Ectodermal cell (in vitro differentiated cells): ENCODE measurements around the gene PBX1.

ENCODE experiments used
- H3K27ac ChIP-seq: 2 replicates; pipeline ENCODE4 v1.7.0; 2013; ENCODE audit warnings: mild to moderate bottlenecking, low read depth, low read length; ENCODE audit not compliant: insufficient read depth, poor library complexity, severe bottlenecking
- H3K27me3 ChIP-seq: 2 replicates; pipeline ENCODE4 v1.7.0; 2013; ENCODE audit warnings: mild to moderate bottlenecking, low read length; ENCODE audit not compliant: insufficient read depth, control insufficient read depth, poor library complexity, severe bottlenecking
- H3K36me3 ChIP-seq: one replicate; pipeline ENCODE4 v1.7.0; 2013; ENCODE audit warnings: low read length; ENCODE audit not compliant: control insufficient read depth, insufficient read depth
- H3K4me1 ChIP-seq: one replicate; pipeline ENCODE4 v1.7.0; 2013; ENCODE audit warnings: low read length; ENCODE audit not compliant: control insufficient read depth, insufficient read depth
- H3K4me3 ChIP-seq: 2 replicates; pipeline ENCODE4 v1.7.0; 2013; ENCODE audit warnings: low read depth, low read length, control low read depth; ENCODE audit not compliant: insufficient read depth
- H3K9me3 ChIP-seq: 2 replicates; pipeline ENCODE4 v1.7.0; 2013; ENCODE audit warnings: mild to moderate bottlenecking, low read length, moderate library complexity; ENCODE audit not compliant: control insufficient read depth
- WGBS, 2 experiments: methylation state at CpG; one replicate each; pipeline ENCODE4 v1.1.7; 2013; ENCODE audit warnings: missing lambda C conversion rate in 2 of 2; 5-methylcytosine and 5-hydroxymethylcytosine counted together

The PBX1 gene

DNA sequence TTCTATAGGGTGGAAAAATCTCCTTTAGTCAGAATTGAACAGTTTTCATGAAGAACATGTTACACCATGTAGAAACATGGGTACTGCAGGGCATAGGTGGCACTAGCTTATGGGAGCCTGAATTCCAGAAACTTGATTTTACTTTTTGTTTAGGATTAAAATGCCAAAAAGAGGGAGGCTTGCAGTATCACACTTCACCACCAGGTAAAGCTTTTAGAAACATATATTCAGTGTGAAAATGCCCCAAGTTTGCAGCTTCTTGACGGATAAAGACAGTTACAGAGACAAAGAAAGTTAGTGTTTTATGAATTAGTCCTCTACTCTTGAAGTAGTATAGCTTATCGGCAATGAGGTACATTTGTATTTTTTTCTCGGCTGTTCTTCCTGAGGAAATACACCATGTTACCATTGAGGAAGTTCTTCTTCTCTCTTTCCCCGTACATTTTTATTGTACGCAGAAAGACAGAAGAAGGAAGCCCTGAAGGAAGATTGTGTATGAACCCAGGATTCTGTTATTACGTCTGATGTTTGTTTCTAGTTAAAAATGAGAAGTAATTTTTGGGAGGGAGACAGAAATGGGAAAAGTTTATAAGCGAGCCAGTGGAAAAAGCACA, 66.1 kb downstream of the PBX1 start:
- Histone ChIP-seq H3K4me3 (no peak overlapping the region), H3K36me3 (no peaks in the 10 kb centered on the region), H3K4me1 (peaks cover 26% of the 10 kb centered on the region), H3K27ac (no peak overlapping the region), H3K9me3 (no peaks in the 10 kb centered on the region), H3K27me3 (no peaks in the 10 kb centered on the region)
- WGBS, 2 experiments: 91 to 93% methylated on average over 7 of the region's 7 CpGs

DNA sequence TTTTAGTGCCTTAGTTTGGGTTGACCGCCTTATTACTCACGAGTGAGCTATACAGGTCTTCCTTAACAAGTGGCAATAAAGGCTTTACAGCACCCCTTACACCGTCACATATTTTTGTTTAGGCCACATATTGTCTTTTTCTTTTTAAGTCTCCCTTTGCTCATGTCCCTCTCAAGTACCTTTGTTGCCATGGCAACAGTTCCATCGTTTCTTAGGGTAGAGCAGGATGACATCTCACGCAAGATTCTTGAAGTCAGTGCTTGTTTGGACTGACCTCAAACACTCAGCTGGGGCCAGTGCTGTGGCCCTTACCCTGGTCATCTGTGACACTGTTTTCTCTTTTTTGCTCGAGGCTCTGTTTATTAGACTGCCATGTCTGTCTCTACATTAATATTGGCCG, 69.8 kb downstream of the PBX1 start:
- Histone ChIP-seq H3K9me3 (no peaks in the 10 kb centered on the region), H3K36me3 (no peaks in the 10 kb centered on the region), H3K27ac (no peak overlapping the region), H3K27me3 (no peaks in the 10 kb centered on the region), H3K4me3 (no peak overlapping the region), H3K4me1 (peaks cover 13% of the 10 kb centered on the region)
- WGBS, 2 experiments: 88 to 89% methylated on average over 7 of the region's 7 CpGs

DNA sequence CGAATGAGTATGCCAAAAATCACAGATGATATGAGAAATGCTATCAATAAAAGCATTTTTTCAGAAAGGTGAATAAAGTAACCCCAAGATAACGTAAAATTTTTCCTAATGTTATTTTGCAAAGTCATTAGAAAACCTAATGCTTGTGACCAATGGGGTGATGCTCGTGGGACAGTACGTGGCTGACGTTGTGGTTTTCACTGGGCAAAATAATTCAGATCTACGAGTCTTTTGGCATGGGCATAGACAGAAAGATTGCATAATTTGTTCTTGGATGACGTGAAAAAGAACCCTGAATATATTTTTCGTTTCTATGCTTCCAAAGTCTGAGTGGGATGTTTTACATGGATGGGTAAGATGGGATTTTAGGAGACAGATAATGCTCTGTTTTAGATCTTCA, 71.0 kb downstream of the PBX1 start:
- Histone ChIP-seq H3K4me1 (peaks cover 22% of the 10 kb centered on the region), H3K27me3 (no peaks in the 10 kb centered on the region), H3K9me3 (no peaks in the 10 kb centered on the region), H3K27ac (no peak overlapping the region), H3K36me3 (no peaks in the 10 kb centered on the region), H3K4me3 (no peak overlapping the region)
- WGBS, 2 experiments: 95 to 96% methylated on average over 7 to 8 of the region's 8 CpGs

DNA sequence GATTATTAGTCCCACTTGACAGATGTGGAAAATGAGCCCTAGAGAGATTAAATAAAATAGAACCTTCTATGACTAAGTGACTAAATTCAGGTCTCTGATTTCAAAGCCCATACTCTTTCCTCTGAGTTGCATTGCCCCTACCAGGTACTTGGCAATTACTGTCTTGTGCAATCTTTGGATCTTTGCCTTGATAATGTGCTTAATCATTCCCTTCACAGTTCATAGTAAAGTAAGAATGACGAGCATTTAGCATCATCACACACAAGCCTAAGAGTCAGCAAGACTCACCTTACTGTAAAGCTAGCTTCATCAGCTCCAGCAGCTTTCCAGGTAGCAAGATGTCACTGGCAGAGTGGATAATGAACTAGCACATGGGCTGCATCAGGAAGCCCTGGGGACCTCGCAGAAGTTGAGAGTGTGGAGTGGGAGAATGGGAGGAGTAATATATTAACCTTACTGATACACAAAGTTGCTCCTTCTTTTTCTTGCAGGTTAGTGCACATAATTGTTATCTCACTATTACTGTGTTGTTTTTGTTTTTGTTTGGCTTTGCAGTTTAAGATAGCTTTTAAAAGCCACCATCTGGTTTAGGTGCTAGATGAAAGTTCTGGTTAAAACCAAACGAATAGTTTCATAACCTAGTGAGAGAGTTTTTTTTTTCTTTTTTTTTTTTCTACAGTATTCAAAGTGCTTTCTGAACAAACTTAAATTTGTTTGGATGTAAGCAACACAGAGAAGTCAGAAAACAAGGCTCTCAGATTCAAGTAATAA, 71.8 kb downstream of the PBX1 start:
- H3K4me3 ChIP-seq: no peak overlapping the region
- peaks cover 29% of the 10 kb centered on the region for H3K4me1 ChIP-seq
- no peaks in the 10 kb centered on the region for H3K9me3 ChIP-seq
- no peak overlapping the region for H3K27ac ChIP-seq
- 84 to 94% methylated on average over 2 to 3 of the region's 3 CpGs for WGBS, 2 experiments
- no peaks in the 10 kb centered on the region for H3K27me3 ChIP-seq
- no peaks in the 10 kb centered on the region for H3K36me3 ChIP-seq

DNA sequence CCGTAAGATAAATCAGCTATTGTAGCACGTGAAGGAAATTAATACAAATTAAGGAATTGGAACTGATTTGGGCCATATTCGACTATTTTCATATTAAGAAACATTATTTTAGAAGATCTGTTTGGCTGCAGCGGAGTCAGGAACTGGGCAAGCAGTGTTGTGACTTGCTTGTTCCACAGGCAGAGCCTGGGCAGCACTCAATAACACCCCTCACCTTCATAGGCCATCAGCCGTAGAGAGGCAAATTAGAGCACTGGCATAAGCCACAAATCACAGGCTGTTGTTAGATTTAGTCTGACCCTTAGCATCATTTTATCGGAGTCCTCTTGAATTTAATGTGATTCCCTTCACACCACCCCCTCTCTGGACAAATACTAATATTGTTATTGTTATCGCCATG, 72.8 kb downstream of the PBX1 start:
- Histone ChIP-seq H3K27me3 (no peaks in the 10 kb centered on the region), H3K27ac (no peak overlapping the region), H3K9me3 (no peaks in the 10 kb centered on the region), H3K4me1 (peaks cover 34% of the 10 kb centered on the region), H3K4me3 (no peak overlapping the region), H3K36me3 (no peaks in the 10 kb centered on the region)
- WGBS, 2 experiments: 92 to 94% methylated on average over 5 to 7 of the region's 7 CpGs

DNA sequence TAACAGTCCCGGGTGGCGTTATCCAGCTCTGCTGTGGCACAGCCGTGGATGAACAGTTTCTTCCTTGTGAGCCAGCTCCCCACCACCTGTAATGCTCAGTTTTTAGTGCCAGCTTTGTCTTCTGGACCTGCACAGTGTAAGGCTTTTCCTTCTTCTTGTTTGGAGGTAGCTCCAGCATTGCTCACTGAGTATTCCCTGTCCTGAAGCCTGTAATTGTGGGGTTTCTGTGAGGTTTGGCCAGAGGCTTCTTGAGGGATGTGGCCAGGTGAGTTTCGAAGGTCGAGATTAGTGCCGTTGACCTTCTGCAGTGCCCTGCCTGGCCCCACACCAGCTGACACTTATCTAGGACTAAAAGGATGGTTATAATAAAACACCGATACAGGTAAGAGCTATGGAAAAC, 75.0 kb downstream of the PBX1 start:
- no peaks in the 10 kb centered on the region for H3K27me3 ChIP-seq
- H3K4me1 ChIP-seq: peaks cover 43% of the 10 kb centered on the region
- no peak overlapping the region for H3K27ac ChIP-seq
- no peak overlapping the region for H3K4me3 ChIP-seq
- 90 to 91% methylated on average over 7 of the region's 7 CpGs for WGBS, 2 experiments
- H3K9me3 ChIP-seq: no peaks in the 10 kb centered on the region
- no peaks in the 10 kb centered on the region for H3K36me3 ChIP-seq

DNA sequence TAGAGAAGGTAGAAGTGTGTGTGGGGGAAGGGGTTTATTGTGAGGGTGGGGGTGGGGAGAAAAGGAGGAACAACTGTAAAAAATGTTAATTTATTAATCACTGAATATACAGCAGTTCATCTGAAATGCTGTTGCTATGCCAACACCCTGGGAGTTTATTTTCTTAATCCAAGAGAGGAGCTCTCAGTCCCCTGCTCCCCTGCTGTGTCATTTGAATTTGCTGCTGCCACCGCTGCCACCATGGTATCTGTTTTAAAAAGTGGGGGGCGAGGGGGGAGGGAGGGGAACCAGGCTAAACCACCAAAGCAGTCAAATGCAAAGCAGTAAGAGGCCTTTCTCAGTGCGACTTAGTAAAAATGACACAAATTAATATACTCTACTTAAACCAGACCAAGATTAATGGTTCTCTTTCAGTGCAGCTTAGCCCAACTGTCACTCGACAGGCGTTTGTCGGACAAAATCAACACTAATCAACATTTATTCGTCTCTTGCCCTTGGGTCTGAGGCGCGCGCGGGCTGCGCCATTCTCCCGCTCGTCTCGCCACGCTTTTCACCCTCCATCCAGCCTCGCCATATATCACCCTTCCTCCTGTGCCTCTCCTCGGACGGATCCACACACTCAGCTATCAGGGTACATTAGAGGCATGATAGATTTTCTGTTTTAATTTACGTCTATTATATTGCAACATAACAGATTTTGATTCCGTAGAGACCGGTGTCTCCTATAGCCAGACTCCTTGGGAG, 76.2 kb downstream of the PBX1 start:
- H3K4me3 ChIP-seq: no peak overlapping the region
- H3K9me3 ChIP-seq: no peaks in the 10 kb centered on the region
- H3K27me3 ChIP-seq: no peaks in the 10 kb centered on the region
- peaks cover 45% of the 10 kb centered on the region for H3K4me1 ChIP-seq
- no peaks in the 10 kb centered on the region for H3K36me3 ChIP-seq
- 54 to 58% methylated on average over 20 to 22 of the region's 22 CpGs for WGBS, 2 experiments
- H3K27ac ChIP-seq: peak overlapping the region; percentile 69

DNA sequence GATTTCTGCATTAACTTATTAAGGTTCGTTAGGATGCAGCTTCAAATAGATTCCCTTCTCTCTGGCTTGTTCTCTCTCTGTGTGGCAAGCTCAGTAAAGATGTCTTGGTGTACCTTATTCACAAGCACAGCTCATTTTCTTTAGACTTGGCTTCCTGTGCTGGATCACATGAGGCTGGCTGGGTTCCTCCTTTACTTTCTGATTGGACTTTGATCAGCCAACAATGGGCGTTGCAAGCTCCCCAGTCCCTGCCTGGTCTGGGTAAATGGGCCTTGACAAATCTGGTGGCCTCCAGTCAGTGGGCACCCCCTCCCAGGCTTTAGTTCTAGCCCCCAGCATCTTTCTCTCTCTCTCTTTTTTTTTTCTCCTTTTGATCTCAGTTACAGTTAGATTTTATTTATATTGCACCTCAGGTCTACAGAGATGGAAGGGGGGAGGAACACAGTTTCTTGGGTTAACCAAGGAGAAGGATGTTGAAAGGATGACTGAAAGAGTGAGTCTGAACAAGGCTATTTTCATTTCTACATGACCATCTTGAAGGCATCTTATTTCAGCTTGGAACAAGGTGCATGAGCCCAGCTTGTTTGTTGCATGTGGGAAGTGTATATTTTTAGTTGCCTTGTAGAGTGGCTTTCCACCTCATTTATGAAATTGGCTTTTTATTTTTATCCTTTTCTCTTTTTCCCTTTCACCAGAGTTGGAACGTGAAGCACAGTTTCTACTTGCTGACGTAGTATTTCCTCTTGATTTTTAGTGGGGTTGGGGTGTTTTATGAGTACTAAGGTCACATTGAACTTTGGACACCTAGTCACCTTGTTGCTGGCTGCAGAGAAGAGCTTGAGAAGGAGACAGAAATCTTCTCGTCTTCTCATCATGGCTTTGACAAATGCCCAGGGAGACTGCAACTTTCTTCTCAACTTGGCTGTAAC, 77.1 kb downstream of the PBX1 start:
- WGBS, 2 experiments: 66 to 67% methylated on average over 5 of the region's 5 CpGs
- H3K27ac ChIP-seq: peak overlapping the region; percentile 59
- H3K4me3 ChIP-seq: no peak overlapping the region
- no peaks in the 10 kb centered on the region for H3K27me3 ChIP-seq
- H3K9me3 ChIP-seq: no peaks in the 10 kb centered on the region
- peaks cover 48% of the 10 kb centered on the region for H3K4me1 ChIP-seq
- H3K36me3 ChIP-seq: peaks cover 4% of the 10 kb centered on the region

DNA sequence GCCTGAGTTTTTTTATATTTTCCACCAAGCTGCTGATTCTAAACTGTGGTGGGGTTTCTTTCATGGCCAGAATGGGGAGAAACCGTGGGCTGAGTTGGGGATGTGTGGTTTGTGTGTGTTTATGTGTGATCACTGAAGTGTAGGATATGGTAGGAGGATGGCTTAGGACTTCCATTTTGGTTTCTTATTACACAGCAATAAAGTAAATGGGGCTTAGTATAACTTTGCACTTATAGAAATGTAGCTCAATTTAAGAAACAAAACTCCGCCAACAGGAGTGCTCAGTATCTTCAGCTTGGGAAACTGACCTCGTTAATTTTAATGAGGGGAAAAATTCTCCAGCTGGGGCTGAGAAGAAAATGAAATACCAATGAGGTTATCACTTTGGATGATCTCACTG, 77.8 kb downstream of the PBX1 start:
- H3K9me3 ChIP-seq: no peaks in the 10 kb centered on the region
- H3K4me3 ChIP-seq: no peak overlapping the region
- no peak overlapping the region for H3K27ac ChIP-seq
- H3K4me1 ChIP-seq: peaks cover 48% of the 10 kb centered on the region
- peaks cover 5% of the 10 kb centered on the region for H3K36me3 ChIP-seq
- 91 to 95% methylated on average over 3 of the region's 3 CpGs for WGBS, 2 experiments
- H3K27me3 ChIP-seq: no peaks in the 10 kb centered on the region
